Heart right ventricle (tissue), 16 donors: ENCODE measurements around the gene SLC66A1. TPM values are rescaled to one million over a fixed set of nuclear protein-coding genes. Genes with fewer than 3 reads are reported as not detected.

Source experiments
- ATAC-seq, 8 donors: fragments of 200-7000 bp; cut with Tn5 transposase; one replicate each; pipeline ENCODE4 v1.9.1; 2020; ENCODE audit warnings: mild to moderate bottlenecking in 8 of 8, moderate library complexity in 8 of 8, moderate number of reproducible peaks in 1 of 8
- DNase-seq, 2 donors: peaks; one replicate each; pipeline ENCODE4 v3.0.0-alpha.2; 2020
- H3K27ac ChIP-seq, 10 donors: fragments of 200-600 bp; sonication (generic) in 2 of 10; one replicate each; pipeline versions ENCODE4 v1.5.0 to v1.8.0; 2020 to 2022; ENCODE audit warnings: mild to moderate bottlenecking in 3 of 10
- H3K27me3 ChIP-seq, 7 donors: fragments of 200-600 bp; one replicate each; pipeline ENCODE4 v1.8.0; 2021 to 2022; ENCODE audit warnings: mild to moderate bottlenecking in 2 of 7
- H3K36me3 ChIP-seq, 9 donors: fragments of 200-600 bp; sonication (generic) in 1 of 9; one replicate each; pipeline versions ENCODE4 v1.5.0 to v1.8.0; 2020 to 2022; ENCODE audit warnings: mild to moderate bottlenecking in 2 of 9
- H3K4me1 ChIP-seq, 9 donors: fragments of 200-600 bp; sonication (generic) in 1 of 9; one replicate each; pipeline versions ENCODE4 v1.5.0 to v1.8.0; 2020 to 2022; ENCODE audit warnings: mild to moderate bottlenecking in 4 of 9
- H3K4me3 ChIP-seq, 10 donors: fragments of 200-600 bp; sonication (generic) in 2 of 10; one replicate each; pipeline versions ENCODE4 v1.5.0 to v1.8.0; 2020 to 2022; ENCODE audit warnings: mild to moderate bottlenecking in 7 of 10, moderate library complexity in 2 of 10
- H3K9me3 ChIP-seq, 11 donors: fragments of 200-600 bp in 10 of 11; sonication (generic) in 2 of 11; one replicate each; pipeline versions ENCODE4 v1.5.0 to v1.8.0; 2013 to 2022; ENCODE audit warnings: mild to moderate bottlenecking in 2 of 11, control low read depth in 1 of 11, moderate library complexity in 1 of 11
- WGBS, 2 donors: extraction: QIAGEN DNeasy Blood & Tissue Kit; methylation state at CpG; one replicate each; pipeline ENCODE4 v1.1.7; 2013; ENCODE audit warnings: inconsistent platforms in 1 of 2; 5-methylcytosine and 5-hydroxymethylcytosine counted together
- intact Hi-C, 10 donors: fragments of 100-400 bp; cut with DNase I; formaldehyde crosslinking; loops; one replicate each; pipeline versions ENCODE4 v1.11.1 to v1.14.2; 2022
- polyA plus RNA-seq, 2 donors: library from polyadenylated mRNA; stranded (reverse); fragments of 200-250 nt; gene quantifications; one replicate each; pipeline ENCODE4 v1.2.3, GENCODE V29; 2013
- total RNA-seq, 10 donors: library from RNA; stranded (reverse); fragmentation: NEBNext Ultra II Directional in 3 of 10; extraction: Animal tissue kit (Norgen Biotek cat#: 25700) in 3 of 10; gene quantifications; one replicate each; pipeline versions ENCODE4 v1.2.1 to v1.2.4, GENCODE V29; 2021 to 2023
- TF ChIP-seq, protein P1 (sequence below), 9 donors: fragments of 200-600 bp; sonication (generic) in 2 of 9; IDR thresholded peaks; one replicate each; pipeline versions ENCODE4 v1.5.0 to v1.8.0; 2021 to 2022; ENCODE audit warnings: antibody characterized with exemption in 9 of 9, mild to moderate bottlenecking in 5 of 9, moderate library complexity in 1 of 9
- donor health status: Arrhythmogenic right ventricular cardiomyopathy.
- donor health status: ischemic (EF 13 %, LVEDD 7.1; RV severe dilation, severe dysfunction).
- donor health status: healthy with polysubstance abuse.
- donor health status: DM: no; HTN: yes; CAD: no.
- donor health status: DM: no; HTN: no; CAD: no.
- donor health status: ischemic (EF 25% LVEDD 6.9; RV normal size, moderate dysfunction).
- donor health status: ischemic (EF 25% LVEDD 5.7; RV mildly dilated, moderate dysfunction).
- donor health status: healthy.
- donor health status: DM: yes; HTN: yes; CAD: no.
- donor health status: Ischemic cardiomyopathy.
- donor health status: ischemic (EF 35%, LVEDD 5.7; RV mildly dilated, moderate dysfunction).
- donor health status: nonischemic (EF 11% LVEDD 7.7; RV severe dilation, severe dysfunction).
- donor health status: DM: yes; HTN: yes; CAD: no.
- donor health status: PGD.
- donor health status: ischemic (EF 29% LVEDD 5.4; RV normal size, mild dysfunction).
- donor health status: nonischemic (EF 23%, LVEDD 6.1; RV moderate dilation, normal function).

SLC66A1 gene
- total and polyA plus RNA-seq, 12 donors = 4.2 to 18.0 (median 7.1) TPM

DNA sequence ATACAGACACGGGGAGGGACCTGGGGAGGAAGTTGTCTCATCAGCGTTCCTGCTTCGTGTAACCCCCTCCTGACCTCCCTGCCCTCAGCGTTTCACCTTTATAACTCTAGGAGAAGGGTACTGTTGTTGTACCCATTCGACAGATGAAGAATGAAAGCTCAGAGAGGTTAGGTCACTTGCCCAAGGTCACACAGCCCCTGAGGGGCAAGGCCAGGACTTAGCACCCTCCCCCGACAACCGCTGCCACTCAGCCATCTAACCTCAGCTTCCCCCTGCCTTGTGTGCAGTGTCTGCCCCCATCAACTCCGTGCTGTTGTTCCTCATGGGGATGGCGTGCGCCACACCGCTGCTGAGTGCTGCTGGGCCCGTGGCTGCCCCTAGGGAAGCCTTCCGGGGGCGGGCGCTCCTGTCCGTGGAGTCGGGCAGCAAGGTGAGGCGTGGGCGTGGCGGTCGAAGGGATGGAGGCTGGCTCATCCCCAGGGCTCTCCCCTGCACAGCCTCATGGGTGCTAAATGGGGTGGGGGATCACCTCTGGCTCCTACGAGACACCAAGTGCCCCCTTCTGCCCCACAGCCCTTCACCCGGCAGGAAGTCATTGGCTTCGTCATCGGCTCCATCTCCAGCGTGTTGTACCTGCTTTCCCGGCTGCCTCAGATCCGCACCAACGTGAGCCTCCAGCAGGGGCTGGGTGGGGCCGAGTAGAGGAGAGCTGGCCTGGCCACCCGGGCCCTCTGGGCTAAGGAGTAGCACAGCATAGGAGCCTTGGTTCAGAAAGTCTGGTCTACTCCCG lies 14.0 kb downstream of the SLC66A1 start:
- DNase-seq (no peak), ATAC-seq (no peak)
- Histone ChIP-seq H3K27me3 (no peaks in the 10 kb centered on the region), H3K27ac (no peak overlapping the region), H3K4me1 (no peaks in the 10 kb centered on the region), H3K9me3 (no peaks in the 10 kb centered on the region), H3K36me3 (peaks cover 0 to 92% (median 38%) of the 10 kb centered on the region in 9 donors), H3K4me3 (no peak overlapping the region)
- TF ChIP-seq, protein P1, sequence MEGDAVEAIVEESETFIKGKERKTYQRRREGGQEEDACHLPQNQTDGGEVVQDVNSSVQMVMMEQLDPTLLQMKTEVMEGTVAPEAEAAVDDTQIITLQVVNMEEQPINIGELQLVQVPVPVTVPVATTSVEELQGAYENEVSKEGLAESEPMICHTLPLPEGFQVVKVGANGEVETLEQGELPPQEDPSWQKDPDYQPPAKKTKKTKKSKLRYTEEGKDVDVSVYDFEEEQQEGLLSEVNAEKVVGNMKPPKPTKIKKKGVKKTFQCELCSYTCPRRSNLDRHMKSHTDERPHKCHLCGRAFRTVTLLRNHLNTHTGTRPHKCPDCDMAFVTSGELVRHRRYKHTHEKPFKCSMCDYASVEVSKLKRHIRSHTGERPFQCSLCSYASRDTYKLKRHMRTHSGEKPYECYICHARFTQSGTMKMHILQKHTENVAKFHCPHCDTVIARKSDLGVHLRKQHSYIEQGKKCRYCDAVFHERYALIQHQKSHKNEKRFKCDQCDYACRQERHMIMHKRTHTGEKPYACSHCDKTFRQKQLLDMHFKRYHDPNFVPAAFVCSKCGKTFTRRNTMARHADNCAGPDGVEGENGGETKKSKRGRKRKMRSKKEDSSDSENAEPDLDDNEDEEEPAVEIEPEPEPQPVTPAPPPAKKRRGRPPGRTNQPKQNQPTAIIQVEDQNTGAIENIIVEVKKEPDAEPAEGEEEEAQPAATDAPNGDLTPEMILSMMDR (IDR thresholded peaks at IDR 0.05) = no peak
- 83 to 87% methylated on average over 32 of the region's 32 CpGs for WGBS, 2 donors
- intact Hi-C loops = no loop called here

DNA sequence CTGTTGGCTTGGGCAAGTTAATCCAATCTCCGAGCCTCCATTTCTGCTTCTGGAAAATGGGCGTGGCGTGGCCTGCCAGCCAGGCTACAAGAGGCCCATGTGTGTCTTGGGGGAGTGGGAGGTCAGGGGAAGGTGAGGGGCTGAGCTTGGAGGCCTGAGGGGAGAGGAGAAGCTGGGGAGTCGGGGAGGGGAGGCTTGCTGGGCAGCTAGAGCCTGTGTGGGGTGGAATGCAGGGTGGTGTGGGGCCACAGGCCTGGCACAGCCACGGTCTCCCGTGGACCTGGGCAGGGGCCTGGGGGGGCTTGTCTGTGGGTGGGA lies 14.6 kb downstream of the SLC66A1 start:
- Histone ChIP-seq H3K4me3 (no peak overlapping the region), H3K9me3 (no peaks in the 10 kb centered on the region), H3K27ac (no peak overlapping the region), H3K4me1 (no peaks in the 10 kb centered on the region), H3K36me3 (peaks cover 0 to 91% (median 38%) of the 10 kb centered on the region in 9 donors), H3K27me3 (no peaks in the 10 kb centered on the region)
- TF ChIP-seq, protein P1 (IDR thresholded peaks at IDR 0.05) = no peak
- DNase-seq (no peak), ATAC-seq (no peak)
- intact Hi-C loops = no loop called here
- 88 to 98% methylated on average over 6 of the region's 6 CpGs for WGBS, 2 donors

DNA sequence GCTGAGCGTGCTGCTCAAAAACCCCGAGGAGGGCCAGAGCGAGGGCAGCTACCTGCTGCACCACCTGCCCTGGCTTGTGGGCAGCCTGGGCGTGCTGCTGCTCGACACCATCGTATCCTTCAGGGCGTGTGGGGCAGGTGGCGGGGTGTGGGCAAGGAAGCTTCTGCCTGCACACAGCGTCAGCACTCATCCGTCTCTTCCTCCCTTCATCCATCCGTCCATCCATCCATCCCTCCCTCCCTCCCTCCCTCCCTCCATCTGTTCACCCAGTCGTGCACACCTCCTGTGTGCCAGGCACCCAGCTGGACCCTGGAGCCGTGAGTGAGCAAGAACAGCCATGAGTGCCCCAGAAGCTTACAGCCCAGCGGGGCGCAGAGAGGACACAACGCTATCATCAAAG lies 15.2 kb downstream of the SLC66A1 start:
- no peaks in the 10 kb centered on the region for H3K4me1 ChIP-seq
- TF ChIP-seq, protein P1 (IDR thresholded peaks at IDR 0.05) = no peak
- WGBS, 2 donors = 88 to 90% methylated on average over 16 of the region's 16 CpGs
- no peaks in the 10 kb centered on the region for H3K27me3 ChIP-seq
- H3K27ac ChIP-seq = no peak overlapping the region
- DNase-seq (no peak), ATAC-seq (no peak)
- intact Hi-C loops = no loop called here
- H3K9me3 ChIP-seq = no peaks in the 10 kb centered on the region
- H3K36me3 ChIP-seq = peaks cover 0 to 92% (median 38%) of the 10 kb centered on the region in 9 donors
- H3K4me3 ChIP-seq = no peak overlapping the region

DNA sequence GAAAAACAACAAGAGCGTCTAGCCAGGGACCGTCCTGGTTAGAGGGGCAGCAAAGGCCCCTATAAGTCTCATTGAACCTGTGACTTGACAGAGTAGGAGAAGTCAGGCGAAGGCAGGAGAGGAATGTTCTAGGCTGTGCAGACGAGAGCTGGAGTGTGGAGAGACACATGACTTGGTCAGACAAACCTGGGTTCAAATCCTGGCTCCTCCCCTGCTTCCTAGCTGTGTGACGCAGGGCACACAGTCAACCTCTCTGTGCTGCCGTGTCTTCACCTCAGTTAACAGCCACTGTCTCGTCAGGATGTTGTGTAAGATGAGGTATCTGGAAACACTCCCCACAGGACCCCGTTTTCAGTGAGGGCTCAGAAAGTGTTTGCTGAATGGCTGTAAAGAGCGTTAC lies 15.6 kb downstream of the SLC66A1 start:
- Histone ChIP-seq H3K9me3 (no peaks in the 10 kb centered on the region), H3K27ac (no peak overlapping the region), H3K36me3 (peaks cover 0 to 92% (median 38%) of the 10 kb centered on the region in 9 donors), H3K27me3 (no peaks in the 10 kb centered on the region), H3K4me1 (no peaks in the 10 kb centered on the region), H3K4me3 (no peak overlapping the region)
- TF ChIP-seq, protein P1 (IDR thresholded peaks at IDR 0.05) = no peak
- DNase-seq (no peak), ATAC-seq (no peak)
- 89 to 91% methylated on average over 9 of the region's 9 CpGs for WGBS, 2 donors
- intact Hi-C loops = no loop called here
